ENCODE results near the gene RAB33B.

DNA sequence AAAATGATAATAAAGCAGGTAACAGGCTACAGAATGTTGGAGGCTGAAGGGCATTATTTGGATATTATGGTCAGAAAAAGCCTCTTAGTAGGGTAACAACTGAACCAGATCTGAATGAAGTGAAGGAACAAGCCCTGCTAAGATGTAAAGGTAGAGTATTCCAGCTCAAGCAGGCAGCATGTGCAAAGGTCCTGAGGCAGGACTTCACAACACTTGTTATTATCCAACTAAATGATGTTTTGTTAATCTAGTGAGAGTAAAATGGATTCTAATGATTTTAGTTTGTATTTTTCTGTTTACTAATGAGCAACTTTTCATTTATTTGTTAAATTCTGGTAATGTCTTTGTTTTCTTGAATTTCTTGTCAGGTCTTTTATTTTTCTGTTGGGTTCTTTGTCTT is 35.7 kb downstream of the RAB33B start:
- TF ChIP-seq EZH2 (IDR thresholded peaks at IDR 0.05; ENCODE audit: borderline replicate concordance, low read length): no peak
- no peak for TF ChIP-seq CTCF (IDR thresholded peaks at IDR 0.05; ENCODE audit: low read length)

Data from OCI-LY1 (cell line).